GM12801 (cell line): ENCODE results near the gene NEK5.

ENCODE experiments used
- CTCF ChIP-seq: IDR thresholded peaks from one replicate; pipeline ENCODE4 v1.5.1; 2011; ENCODE audit warnings: control low read depth; ENCODE audit not compliant: insufficient read length; ENCODE audit errors: extremely low read depth

The NEK5 gene

DNA sequence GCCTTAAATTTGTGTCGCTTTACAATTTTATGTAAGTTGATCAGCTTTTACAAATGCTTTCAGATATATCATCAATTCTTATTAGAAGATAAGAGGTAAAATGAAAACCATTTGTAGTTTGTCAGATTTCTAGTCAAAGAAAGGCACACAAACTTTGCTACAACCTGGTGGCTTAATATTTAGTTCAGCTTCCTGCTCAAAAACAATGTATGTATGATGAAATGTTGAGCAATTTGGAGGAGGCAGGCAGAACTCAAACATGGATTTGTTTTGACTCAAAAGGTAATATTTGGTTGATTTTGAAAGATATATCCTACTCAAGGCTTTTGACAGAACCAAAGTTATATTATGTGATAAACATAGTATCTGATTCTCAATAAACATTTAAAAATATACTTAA, 24.2 kb downstream of the NEK5 start:
- no peak for TF ChIP-seq CTCF

- no peak for TF ChIP-seq CTCF
Observed at GRCh38 chr13:52103386-52103785, 25.5 kb downstream of the NEK5 start.

DNA sequence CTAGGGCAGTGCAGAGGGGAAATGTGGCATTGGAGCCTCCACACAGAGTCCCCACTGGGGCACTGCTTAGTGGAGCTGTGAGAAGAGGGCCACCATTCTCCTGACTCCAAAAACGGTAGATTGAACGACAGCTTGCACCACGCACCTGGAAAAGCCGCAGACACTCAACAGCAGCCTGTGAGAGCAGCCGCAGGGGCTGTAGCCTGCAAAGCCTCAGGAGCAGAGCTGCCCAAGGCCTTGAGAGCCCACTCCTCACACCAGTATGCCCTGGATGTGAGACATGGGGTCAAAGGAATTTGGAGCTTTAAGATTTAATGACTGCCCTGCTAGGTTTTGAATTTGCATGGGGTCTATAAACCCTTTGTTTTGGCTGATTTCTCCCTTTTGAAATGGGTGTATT, 31.7 kb downstream of the NEK5 start:
- no peak for TF ChIP-seq CTCF

DNA sequence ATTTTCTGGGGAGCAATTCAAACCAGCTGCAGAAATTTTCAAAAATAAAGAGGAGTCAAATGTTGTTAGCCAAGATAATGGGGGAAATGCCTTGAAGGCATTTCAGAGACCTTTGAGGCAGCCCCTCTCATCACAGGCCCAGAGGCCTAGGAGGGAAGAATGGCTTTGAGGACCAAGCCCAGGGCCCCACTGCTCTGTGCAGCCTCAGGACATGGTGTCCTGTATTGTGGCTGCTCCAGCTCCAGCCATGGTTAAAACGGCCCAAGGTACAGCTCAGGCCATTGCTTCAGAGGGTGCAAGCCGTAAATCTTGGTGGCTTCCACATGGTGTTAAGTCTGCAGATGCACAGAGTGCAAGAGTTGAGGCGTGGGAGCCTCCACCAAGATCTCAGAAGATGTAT, 32.1 kb downstream of the NEK5 start:
- no peak for TF ChIP-seq CTCF

- no peak for TF ChIP-seq CTCF
Observed at GRCh38 chr13:52096062-52096461, 32.8 kb downstream of the NEK5 start.

DNA sequence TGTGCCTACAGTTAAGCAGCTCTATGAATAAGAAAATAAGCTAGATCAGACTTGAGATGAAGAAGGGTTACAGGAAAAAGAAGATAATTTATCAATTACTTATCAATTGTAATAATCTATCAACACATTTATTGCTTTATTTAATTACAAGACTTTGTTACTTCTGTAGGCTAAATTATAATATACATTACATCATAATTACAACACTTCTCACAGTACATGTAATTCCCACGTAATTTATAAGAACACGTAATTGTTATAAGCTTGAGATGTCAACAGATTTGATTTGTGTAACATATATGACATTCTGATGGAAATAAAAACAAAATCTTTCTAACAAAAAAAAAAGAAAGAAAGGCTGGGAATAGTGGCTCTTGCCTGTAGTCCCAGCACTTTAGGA, 36.8 kb downstream of the NEK5 start:
- no peak for TF ChIP-seq CTCF

DNA sequence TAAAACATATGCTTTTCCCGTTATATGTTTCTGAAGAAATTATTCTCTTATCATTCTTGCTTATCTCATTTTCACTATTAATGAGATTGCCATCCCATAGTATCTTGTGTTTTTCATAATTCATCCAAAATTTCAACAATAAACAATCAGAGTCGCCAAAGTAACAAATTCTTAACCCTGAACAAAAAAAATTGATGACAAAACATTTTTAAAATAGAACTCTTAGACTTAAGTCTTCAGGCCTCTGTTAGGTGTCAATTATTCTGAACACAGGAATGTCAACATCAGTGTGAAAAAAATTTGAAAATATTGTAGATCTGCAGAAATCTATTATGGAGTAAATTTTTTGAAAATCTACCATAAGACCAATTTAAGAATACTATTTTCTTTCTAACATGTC, 37.4 kb downstream of the NEK5 start:
- TF ChIP-seq CTCF = no peak

GRCh38 chr13:52085421-52085820, 43.5 kb downstream of the NEK5 start:
- TF ChIP-seq CTCF = no peak
